Coronary artery (tissue), 2 donors: ENCODE results near the gene CCDC184.

Source experiments
- DNase-seq: peaks from one replicate; pipeline ENCODE4 v3.0.0-alpha.2; 2017; ENCODE audit warnings: low spot score
- H3K27ac ChIP-seq, 2 donors: fragments of 200-600 bp; sonication (generic); one replicate each; pipeline ENCODE4 v1.5.1; 2016 to 2019
- H3K4me3 ChIP-seq: fragments of 200-600 bp; sonication (generic); 2 replicates; pipeline ENCODE4 v1.5.1; 2016; ENCODE audit warnings: mild to moderate bottlenecking, moderate library complexity
- TF ChIP-seq, protein P1 (sequence below): fragments of 200-600 bp; sonication (generic); IDR thresholded peaks from one replicate; pipeline ENCODE4 v1.5.1; 2019; ENCODE audit warnings: antibody characterized with exemption

Gene CCDC184

DNA sequence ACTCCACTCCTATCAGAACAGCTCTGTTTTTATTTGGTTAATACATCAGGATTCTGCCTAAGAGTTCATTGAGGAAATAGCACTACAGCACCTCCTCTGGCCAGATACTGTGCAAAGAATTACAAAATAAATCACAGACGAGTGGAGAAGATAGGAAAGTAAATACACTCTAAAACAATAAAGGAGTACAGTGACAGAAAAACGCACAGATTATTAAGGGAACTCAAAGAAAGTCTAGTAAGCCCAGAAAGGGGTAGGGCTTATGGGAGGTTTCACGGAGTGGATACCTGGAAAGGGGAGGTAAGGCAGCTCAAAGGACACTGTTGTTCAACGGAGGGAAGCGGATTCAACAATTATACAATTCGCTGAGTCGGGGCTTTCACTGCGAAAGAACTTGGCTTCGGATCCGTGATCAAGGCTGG, 14.1 kb downstream of the CCDC184 start:
- Histone ChIP-seq H3K4me3 (peak overlapping the region; percentile 87), H3K27ac (peak overlapping the region; percentile 94 to 99)
- DNase-seq, result no peak
- TF ChIP-seq, protein P1, sequence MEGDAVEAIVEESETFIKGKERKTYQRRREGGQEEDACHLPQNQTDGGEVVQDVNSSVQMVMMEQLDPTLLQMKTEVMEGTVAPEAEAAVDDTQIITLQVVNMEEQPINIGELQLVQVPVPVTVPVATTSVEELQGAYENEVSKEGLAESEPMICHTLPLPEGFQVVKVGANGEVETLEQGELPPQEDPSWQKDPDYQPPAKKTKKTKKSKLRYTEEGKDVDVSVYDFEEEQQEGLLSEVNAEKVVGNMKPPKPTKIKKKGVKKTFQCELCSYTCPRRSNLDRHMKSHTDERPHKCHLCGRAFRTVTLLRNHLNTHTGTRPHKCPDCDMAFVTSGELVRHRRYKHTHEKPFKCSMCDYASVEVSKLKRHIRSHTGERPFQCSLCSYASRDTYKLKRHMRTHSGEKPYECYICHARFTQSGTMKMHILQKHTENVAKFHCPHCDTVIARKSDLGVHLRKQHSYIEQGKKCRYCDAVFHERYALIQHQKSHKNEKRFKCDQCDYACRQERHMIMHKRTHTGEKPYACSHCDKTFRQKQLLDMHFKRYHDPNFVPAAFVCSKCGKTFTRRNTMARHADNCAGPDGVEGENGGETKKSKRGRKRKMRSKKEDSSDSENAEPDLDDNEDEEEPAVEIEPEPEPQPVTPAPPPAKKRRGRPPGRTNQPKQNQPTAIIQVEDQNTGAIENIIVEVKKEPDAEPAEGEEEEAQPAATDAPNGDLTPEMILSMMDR, result peak; percentile 28

DNA sequence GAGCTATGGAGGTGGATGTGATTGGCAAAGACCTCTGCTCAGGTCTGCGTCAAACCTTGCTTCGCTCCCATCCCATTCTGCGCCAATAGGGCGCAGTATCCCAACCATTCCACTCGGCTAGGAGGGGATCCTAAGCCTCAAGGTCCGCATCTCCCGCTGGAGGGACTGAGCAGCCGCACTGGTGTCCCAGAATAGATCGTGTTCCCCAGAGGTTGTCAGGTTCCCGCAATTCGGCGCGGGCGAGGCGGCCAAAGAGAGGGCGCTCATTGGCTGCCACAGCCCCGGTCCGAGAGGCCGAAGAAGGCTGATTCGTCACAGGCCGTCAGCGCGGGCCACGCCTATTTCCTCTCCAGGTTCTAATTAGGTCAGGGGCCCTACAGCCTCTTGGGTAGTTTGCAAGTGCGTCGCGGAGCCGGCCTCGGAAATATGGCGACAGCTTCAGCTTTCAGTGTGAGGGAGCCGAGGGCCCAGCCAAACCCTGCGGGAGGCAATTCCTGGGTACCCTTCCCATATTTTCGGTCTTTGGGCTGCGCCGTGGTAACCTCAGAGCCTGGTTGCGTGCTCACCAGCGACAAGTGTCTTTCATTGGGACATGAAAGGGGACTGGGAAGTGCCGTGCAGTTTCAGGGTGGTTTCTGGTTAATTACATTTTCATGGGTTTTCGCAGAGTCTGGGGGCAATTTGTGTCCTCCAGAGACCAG, 14.7 kb downstream of the CCDC184 start:
- TF ChIP-seq, protein P1, result no peak
- peak overlapping the region; percentile 87 for H3K4me3 ChIP-seq
- peak overlapping the region; percentile 94 to 99 for H3K27ac ChIP-seq
- DNase-seq, result peak; percentile 99

DNA sequence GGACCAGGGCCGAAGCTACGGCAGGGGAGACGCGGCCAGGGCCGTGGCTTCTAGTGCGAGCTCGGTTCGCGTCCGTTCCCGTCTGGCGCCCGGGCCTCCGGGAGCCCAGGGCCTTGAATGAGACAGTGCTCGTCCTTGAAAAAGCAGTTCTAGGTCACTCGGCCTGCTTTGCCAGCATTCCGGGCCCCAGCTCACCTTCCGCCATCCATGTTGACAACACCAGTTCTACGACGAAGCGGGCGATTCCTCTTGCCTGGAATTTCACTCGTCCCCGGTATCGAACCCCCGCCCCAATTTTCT, 15.2 kb downstream of the CCDC184 start:
- DNase-seq, result peak; percentile 77
- TF ChIP-seq, protein P1, result no peak

DNA sequence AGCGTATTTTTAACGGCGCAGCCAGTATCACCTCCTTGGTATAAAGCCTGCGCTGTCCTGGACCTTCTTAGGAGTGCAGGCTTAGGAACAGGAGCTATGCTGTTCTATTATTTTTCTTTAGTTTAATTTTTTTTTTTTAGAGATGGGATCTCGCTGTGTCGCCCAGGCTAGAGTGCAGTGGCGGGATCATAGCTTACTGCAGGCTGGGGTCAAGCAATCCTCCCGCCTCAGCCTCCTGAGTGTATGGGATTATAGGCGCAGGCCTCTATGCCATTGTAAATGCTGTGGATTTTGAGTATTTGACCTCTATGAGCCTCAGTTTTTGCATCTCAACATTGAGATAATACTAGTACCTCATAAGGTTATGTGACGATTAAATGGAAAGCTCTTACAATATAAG, 15.5 kb downstream of the CCDC184 start:
- DNase-seq, result no peak
- peak overlapping the region; percentile 87 for H3K4me3 ChIP-seq
- TF ChIP-seq, protein P1, result no peak
- H3K27ac ChIP-seq, result peak overlapping the region; percentile 94 to 99

More for the DNA sequence above, 15.2 kb downstream of the CCDC184 start:
- Histone ChIP-seq H3K4me3 (peak overlapping the region; percentile 87), H3K27ac (peak overlapping the region; percentile 94 to 99)

DNA sequence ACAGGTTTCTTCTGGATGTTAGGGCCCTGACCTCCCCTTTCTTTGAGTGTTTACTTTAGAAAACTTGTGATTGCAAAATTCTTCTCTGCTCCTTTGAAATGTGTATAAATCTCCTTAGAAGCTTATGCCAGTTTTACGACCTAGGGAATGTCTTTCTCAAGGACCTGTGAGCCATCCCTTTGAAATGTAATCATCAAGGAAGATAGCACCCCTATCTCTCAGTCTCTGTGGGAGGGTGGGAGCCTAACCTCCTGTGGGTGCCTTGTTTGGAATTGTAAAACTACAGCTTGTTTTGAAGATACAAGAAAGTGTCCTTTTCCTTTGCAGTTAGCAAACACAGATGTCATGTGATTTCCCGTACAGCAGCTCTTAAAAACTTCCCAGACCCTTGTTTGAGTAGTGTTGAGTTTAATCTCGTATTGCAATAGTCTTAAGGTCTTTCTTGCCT, 16.4 kb downstream of the CCDC184 start:
- TF ChIP-seq, protein P1, result no peak
- H3K27ac ChIP-seq, result no peak overlapping the region
- DNase-seq, result no peak
- H3K4me3 ChIP-seq, result no peak overlapping the region

DNA sequence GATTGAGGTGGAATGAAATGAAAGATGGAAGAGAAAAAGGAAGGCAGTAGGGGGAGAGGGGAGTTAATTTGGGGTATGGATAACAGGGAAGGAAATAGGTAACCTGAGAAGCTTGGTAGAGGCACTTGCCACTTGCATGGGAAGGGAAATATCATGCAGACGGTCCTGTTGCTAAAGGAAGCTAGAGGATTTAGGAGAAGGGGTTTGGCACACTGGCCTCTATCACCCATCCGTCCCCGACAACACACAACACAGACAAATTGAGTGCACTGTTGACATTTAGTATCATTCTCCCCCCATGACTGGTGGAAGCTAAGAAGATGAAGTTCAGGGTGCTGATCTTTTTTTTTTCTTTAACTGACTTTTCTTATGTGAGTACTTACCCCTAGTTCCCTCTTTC, 17.6 kb downstream of the CCDC184 start:
- TF ChIP-seq, protein P1, result no peak
- DNase-seq, result no peak
- H3K4me3 ChIP-seq, result no peak overlapping the region
- no peak overlapping the region for H3K27ac ChIP-seq

DNA sequence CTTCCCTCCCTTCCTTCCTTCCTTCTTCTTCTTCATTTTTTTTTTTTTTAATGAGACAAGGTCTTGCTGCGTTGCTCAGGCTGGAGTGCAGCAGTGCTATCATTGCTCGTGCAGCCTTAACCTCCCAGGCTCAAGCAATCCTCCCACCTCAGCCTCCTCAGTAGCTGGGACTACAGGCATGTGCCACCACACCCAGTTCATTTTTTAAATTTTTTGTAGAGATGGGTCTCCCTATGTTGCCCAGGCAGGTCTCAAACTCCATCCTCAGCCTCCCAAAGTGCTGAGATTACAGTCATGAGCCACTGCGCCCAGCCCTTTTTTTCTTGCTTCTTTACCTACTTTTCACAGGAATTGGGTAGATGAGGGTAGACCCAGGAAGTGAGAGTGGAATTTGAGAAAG, 18.1 kb downstream of the CCDC184 start:
- TF ChIP-seq, protein P1, result no peak
- Histone ChIP-seq H3K27ac (no peak overlapping the region), H3K4me3 (no peak overlapping the region)
- DNase-seq, result no peak
